Fibroblast of peridontal ligament (primary cell): ENCODE measurements around the gene GRID1.
"Not testable (repeated sequence)": the region's sequence is repeated elsewhere in the genome, so short reads cannot be mapped to it uniquely, and the experiment has no call there.

Experiments used
- DNase-seq: peaks from one replicate; pipeline ENCODE4 v3.0.0-alpha.2; 2010; ENCODE audit errors: extremely low read depth

GRID1 gene

GRCh38 chr10:86038371-86038770 is 328.2 kb downstream of the GRID1 start:
- no peak for DNase-seq

GRCh38 chr10:86037096-86037495 is 329.5 kb downstream of the GRID1 start:
- DNase-seq = no peak

DNA sequence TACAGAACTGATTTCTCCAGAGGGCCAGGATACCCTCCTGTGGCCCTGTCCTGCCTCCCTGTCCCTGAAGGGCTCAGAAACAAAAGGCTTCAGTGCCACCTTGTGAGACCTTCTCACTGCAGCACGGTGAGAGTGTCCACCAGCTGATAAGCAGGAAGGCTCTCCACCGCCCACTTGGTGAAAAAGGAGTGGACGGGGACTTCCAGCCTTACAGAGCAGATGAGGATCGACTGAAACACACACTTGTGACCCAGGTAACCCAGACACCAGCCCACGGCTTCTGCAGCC is 330.1 kb downstream of the GRID1 start:
- no peak for DNase-seq

DNA sequence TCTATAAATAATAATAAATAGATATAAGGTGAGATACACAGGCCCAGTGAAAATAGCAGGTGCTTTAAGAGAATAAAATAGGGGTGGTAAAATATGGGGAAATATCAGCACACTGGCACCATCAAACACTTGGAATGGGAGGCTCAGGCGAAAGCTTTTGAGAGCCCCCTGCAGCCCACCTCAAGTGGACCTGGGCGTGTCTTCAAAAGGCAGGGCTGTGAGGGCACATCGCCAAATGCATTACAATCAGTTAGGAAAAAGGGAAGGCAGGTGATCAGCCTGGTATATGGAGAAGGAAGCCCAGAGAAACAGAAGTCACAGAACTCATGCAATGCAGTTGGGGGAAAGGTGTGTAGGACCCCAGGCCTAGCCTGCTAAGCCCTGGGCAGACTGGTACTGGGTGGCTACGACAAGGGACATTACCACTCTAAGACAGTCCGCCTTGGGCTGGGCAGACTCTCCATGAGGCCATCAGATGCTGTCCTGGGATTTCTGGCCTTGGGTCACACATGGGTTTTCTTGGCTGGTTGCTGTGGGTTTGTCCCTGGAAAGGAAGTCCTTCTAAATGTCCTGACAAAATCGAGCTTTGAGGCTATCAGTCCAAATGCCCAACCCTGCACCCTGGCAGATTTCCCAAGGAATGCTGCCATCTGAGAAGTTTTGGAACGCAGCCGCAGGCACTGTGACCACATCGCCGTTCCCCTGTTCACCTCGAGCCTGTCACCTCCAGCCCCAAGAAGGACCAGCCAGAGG is 330.6 kb downstream of the GRID1 start:
- no peak for DNase-seq

- no peak for DNase-seq
These were observed 331.9 kb downstream of the GRID1 start for GRCh38 chr10:86034710-86035109.

- no peak for DNase-seq
These were observed 333.0 kb downstream of the GRID1 start for GRCh38 chr10:86033581-86033980.

- not testable (repeated sequence) for DNase-seq
These were observed 334.5 kb downstream of the GRID1 start for GRCh38 chr10:86032087-86032486.

GRCh38 chr10:86030312-86030711 is 336.3 kb downstream of the GRID1 start:
- DNase-seq = no peak

GRCh38 chr10:86027346-86027745 is 339.2 kb downstream of the GRID1 start:
- DNase-seq = no peak

DNA sequence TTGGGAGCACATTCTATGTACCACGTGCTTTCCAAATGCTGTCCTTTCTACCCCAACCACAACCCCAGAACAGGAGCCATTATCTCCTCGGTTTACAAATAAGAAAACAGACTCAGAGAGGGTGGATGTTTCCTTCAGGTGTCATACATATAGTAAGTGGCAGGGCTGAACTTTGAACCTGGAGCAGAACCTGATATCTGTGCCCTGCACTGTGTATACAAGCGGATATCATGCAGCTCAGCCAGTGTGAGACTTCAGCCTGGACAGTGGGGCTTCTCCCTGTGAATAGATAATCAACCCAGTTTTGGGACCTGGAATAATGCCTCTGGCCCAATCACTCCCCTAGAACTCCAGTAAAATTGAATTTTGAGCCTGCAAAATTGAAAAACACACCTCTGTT is 341.1 kb downstream of the GRID1 start:
- DNase-seq = no peak

DNA sequence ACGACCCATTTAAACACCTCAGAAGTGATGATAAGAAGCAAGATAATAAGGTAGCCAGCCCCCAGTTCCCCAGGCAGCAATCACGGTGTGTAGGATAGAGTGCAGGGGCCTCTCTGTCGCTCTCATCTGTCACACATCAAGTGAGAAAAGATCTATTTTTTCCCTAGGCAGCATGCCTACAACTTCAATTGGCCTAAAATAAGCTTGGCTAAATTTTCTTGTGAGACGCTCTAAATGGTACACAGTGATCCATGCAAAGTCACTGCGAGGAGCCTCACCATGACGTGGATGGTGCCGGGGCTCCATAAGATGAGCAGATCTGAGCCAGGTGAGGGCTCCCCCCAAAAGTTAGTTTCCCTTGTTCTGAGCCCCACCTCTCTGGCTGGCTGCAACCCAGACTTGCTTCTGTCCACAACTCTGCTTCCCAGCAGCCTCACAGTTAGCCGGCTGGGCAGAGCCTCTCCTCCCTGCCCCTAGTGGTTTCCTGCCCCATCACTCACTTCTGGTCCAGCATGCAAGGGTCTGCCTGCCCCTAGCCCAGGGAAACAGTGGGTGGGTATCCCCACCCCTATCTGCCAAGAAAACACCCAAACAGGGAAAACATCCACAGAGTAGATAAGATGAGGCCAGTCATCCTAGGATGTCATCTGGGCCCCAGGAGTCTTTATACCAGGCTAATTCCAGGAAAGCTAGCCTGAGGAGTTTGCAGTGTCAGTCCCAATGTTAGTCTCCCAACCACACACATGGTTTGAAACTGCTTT is 342.1 kb downstream of the GRID1 start:
- no peak for DNase-seq

GRCh38 chr10:86023931-86024280 is 342.7 kb downstream of the GRID1 start:
- no peak for DNase-seq

DNA sequence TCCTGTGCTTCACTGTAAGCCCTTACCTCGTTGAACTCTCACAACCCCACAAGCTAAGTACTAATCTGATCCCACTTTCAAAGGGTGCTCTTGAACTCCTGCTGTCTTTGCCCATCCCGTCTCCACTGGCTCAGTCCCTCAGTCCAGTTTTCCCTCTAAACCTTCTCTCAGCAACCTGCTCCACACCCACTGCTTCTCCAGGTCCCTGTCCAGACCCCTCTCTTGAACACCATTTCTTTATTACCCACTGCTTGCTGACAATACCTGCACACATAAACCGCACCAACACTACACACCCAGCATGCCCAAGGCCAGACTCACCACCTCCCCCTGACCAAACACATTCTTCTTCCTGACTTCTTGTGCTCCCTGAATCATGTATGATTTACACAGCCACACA is 343.3 kb downstream of the GRID1 start:
- DNase-seq = no peak

GRCh38 chr10:86022906-86023305 is 343.7 kb downstream of the GRID1 start:
- DNase-seq = no peak

DNA sequence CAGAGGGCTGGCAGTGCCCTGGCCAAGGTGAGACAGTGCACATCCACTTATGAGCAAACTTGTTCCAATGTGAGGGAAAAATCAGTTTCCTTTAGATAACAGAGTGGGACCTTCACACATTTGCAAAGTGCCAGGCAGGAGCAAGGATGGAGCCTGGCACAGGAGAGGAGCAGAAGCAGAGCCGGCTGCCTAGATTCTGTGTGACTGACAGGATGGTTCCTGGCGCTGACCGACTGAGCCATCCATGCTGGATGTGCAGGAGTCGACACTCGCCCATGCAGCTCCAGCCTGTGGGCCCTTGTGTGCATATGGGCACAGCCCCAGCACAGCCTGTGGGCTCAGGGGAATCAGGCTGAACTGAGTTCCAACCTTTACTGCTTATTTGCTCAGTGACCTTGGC is 346.5 kb downstream of the GRID1 start:
- no peak for DNase-seq

- no peak for DNase-seq
These were observed 347.5 kb downstream of the GRID1 start for GRCh38 chr10:86019141-86019540.

DNA sequence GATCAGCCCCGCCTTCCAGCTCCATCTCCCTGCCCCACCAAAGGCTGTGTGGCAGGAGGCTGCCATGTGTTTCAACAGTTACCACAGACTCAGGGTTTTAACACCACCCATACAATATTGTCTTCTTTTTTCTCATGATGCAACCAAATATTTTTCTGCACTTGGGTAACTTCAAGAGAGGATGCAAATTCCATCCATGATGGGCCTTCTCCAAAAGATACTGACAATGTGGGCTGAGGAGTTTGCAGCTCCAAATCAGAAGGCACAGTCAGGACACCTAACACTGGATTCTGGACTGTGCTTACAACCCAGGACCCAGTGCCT is 347.9 kb downstream of the GRID1 start:
- no peak for DNase-seq

DNA sequence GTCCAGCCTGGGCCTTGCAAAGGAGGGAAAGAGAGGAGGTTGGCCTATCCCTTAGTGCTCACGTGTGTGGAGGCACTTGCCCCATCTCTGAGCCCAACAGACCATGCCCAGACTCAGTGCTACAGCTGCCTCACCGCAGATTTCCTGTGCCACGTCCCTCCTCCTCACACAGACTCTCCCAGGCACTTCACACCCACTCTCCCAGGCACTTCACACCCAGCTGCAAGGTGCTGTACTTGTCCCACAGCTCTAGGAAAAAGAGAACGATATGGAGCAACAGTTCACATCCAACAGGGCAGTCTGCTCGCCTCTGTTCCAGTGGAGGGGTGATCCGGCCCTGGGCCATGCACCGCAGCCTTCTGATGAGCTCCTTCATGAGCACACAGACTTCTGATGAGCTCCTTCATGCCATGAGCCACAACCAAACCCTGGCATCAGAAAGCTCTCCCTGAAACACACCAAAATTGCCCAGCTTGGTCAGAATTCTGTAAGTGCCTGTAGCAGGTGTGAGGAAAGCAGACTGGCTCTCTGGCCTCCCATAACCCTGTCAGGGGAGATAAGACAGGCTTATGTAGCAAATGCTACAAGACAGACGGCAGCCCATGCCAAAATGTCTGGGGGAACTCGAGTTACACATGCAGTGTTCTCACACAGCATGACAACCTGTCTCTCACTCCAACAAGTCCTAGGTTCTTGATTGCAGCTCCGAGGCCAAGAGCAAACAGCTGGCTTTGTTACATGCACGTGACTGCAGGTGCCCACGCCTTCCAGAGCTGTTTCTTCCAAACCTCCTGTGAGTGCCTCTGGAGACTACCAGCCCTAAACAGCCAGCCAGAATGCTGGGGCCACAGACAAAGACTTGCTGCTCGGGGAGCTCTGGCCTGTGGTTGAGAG is 348.5 kb downstream of the GRID1 start:
- DNase-seq = no peak

DNA sequence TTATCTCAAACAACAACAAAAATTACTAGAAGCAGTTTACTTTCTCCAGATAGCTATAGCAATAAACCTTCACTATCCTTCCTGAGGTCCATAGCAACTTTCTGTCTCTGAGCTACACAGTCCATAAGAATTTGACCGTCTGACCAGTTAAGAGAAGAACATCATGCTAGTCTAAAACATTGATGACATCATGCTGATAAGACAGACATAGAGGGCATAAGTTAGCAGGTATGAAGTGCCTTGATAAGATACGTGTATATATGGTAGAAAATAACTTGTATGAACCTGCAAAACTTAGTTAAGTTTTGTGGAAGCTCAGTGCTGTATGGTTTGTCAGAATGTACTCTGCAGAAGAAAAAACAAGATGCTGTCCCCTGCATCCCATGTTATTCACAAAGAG is 353.0 kb downstream of the GRID1 start:
- no peak for DNase-seq

GRCh38 chr10:86007171-86007570 is 359.4 kb downstream of the GRID1 start:
- no peak for DNase-seq

DNA sequence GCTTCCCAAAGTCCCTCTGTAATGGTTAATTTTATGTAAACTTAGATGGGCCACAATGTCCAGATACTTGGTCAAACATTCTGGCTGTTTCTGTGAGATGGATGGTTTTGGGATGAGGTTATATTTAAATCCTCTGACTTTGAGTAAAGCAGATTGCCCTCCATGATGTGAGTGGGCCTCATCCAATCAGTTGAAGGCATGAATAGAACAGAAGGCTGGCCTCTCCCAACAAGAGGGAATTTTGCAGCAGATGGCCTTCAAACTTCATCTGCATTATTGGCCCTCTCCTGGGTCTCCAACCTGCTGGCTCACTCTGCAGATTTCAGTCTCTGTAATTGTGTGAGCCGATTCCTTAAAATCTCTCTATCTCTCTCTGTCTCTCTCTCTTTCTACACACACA is 362.3 kb downstream of the GRID1 start:
- DNase-seq = no peak

DNA sequence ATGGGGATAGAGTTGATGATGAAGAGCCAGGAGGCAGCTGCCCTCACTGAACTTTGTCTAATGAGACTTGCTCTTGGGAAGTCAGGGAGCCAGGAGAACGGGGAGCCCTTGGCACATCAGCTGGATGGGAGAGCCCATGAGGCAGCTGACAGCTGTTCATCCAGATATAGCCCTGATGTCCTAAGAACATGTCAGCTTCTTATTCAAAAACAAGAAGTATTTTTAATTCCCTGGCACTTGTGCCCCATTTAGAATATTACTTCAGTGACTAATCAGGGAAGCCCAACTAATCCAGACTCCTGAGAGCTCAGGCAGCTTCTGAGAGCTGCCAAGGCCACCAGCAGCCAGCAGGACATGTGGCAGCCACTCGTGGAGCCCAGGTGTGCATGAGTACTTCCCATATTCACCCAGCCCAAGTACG is 363.4 kb downstream of the GRID1 start:
- DNase-seq = no peak

GRCh38 chr10:86001521-86001920 is 365.1 kb downstream of the GRID1 start:
- DNase-seq = no peak
